Measurements from ENCODE around the gene CTIF.

The CTIF gene

DNA sequence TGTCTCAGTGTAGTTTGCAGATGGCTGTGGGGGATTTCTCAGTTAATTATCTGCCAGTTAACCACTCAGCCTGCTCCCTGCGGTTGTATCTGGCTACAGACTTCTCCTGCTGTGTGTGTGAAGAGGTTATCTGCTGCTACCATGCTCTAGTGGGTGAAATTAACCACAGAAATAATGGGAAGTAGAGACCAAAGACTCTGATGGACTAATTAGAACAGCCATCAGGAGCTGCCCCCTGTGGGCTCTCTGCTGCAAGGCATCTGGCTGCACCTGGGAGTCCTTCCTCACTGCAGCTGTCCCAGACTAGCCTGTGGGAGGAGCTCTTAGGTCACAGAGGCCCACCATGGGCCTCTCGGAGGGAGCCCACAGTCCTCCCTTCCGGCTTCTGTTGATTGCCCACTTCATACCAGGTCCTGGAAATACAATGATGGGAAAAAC lies 66.6 kb downstream of the CTIF start:
- DNase-seq: no peak

DNA sequence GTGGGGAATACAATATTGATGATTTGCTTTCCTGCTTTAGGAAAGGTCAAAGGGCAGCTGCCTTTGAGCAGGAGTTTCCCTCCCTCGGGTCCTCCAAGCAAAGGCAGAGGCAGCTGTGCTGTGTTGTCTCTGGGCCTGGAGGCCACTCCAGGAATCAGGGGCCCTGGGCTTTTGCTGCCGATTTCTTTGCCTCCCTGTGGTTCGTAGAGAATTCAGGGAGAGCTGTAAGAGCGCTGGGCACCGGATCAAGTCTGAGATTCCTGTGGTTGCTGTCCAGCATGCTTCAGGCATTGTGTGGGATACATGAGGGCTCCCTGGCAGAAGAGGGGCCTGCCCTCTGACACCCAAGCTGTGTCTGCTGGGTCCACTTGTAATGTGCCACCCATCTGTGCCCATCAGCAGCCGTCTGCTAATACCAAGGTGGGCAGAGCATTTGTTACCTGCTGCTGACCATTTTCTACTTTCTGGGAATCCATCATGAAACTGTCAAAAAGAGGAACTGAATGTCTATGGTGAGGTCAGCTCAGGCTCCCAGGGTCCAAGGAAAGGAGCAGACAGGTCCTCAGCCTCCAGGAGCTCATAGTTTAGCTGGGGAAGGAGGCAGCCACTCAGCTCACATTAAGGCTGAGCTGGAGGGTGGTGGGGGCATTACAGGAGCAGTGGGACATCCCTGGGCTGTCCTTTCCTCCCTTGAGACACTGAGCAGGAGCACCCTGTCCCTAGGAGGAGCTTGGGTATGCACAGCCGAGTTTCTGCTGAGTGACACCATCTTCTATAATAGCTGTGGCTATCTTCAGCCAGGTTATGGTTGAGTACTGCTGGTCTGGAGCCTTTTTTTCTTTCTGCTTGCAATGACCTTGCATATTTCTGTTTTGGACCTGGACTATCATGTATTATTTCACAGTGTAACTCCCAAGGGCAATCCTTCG lies 68.5 kb downstream of the CTIF start:
- DNase-seq: no peak

DNA sequence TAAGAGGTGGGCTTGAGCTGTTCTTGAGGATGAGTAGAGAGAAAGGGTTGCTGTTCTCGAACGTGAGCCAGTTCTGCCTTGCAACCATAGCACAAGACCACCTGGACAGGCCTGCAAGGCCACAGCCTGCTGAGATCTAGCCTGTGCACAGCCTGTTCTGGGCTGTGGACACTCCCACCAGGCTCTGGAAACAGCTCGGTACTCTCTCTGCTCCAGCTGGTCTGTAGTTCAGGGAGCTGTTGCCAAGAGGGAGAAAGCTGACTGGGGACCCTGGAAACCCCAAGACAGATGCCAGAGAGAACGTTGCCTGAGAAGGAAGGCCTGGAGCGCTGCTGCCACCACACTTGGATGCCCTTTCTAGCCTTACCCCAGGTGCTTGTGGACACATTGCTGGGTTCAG lies 69.8 kb downstream of the CTIF start:
- DNase-seq: no peak

DNA sequence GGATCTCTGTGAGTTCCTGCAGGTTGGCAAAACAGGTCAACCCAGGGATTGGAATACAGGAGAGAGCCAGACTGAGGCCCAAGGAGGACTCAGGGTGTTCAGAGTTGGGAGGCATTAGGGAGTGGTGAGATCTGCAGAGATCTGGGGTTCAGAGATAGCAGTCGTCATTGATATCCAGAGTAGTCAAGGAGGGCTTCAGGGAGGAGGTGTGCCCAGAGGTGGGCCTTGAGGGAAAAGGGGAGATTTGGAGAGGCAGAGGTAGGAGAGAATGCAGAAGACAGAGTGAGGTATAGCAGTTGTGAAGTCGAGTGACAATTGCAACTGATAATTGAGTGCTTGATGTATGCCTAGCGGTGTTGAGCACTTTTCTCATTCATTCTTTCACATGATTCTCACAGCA lies 70.3 kb downstream of the CTIF start:
- DNase-seq: no peak

DNA sequence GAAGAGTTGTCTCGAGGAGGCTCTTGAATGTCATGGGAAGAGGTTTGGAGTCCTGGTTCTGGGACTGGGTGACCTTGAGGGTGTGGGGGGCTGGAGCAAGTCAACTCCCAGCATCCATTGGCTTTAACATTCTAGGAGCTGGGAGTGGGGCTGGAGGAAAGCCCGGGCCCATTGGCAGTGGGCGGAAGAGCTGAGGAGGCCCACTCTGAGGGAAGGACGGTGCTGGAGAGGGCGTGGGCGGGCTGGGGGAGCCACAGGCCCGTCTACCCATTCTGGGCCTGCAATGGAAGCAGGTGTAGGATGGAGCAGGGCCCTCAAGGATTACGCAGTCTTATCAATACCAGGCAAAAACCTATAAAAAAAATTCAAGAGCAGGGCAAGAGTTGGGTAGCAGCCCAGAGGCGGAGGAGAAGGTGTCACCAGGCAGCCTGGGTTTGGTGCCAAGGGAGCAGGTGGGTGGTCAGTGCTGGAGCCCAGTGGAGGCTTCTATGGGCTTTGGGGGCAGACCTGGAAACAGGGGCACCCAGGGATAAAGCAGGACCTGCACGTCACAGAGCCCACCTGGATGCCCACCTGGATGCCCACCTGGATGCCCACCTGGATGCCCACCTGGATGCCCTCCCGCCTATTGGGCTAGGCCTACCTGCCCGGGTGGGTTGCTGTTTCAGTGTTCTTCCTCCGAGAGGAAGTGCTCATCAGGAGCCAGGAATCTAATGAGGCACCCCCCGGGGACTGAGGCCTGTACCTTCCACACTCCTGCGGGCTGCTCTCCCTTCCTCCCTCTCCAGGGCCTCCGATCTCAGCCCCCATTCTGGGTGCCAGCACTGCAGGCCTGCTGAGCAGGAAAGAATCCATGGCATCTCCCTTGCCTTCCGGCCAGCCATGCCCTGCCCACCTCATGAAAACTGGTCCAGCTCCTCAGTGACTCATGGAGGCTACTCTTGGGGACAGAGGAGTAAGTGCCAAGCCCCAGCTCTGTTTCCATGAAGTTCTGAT lies 71.3 kb downstream of the CTIF start:
- no peak for DNase-seq

DNA sequence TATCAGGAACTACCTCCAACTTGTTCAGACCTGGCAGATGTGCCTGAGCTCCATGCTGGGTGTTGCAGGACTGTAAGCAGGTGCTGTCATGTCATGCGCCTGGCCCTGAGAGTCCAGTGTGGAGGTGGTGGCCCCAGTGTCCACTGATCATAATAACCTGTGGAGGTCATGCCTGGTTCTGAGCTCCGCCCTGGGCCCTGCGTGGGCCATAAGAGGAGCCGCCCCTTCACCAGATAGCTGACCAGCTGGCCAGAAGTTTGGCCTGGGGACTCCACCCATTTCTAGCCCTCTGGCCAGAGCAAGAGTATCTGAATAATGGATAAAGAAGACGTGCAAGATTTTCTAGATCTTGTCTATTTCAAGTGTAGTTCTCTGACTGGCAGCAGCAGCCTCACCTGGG lies 72.4 kb downstream of the CTIF start:
- no peak for DNase-seq

DNA sequence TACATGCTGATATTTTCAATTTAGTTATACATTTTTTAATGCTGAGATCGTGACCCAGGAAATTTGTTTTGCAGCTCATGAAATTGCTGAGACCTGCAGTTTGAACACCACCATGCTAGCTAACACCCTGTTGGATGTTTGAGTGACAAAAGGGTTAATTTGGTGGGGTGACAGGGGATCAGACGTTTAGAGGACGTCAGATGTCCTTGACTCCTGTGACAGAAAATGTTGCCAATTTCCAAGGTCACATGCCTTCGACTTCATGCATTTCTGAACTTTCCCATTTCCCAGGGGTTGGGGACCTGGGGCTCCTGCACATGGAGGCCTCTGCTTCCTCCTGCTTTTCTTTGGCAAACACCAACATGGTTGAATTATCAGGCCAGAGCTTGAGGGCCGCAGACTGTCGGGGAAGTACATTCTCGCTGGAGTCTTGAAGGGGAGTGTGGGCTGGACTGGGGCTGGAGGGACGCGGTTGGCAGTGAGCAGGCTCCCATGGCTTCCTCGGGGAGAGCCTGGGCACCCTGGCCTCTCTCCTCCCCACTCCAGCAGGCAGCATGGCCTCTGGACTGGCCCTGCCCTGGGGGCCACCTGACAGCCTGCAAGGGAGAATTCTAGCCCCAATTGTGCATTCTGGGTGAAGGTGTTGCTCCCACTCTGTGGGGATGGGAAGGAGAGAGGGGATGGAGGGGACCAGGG lies 73.1 kb downstream of the CTIF start:
- no peak for DNase-seq

DNA sequence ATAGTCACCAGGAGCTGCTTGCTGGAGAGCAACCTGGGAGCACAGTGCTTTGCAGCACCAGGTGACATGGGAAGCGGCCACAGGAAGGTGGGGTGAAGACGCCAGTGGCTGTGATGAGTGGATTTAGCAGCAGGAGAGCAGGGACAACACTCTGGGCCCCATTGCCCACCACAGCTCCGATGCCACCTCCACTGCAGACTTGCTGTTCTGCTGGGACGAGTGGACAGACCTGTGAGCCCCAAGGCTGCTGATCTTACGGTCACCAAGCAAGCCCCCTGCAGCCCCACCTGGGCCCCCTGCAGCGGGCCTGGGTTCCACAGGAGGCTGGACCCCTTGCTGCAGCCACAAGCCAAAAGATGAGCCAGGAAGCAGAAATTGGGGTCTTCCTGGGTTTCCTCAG lies 73.7 kb downstream of the CTIF start:
- no peak for DNase-seq

DNA sequence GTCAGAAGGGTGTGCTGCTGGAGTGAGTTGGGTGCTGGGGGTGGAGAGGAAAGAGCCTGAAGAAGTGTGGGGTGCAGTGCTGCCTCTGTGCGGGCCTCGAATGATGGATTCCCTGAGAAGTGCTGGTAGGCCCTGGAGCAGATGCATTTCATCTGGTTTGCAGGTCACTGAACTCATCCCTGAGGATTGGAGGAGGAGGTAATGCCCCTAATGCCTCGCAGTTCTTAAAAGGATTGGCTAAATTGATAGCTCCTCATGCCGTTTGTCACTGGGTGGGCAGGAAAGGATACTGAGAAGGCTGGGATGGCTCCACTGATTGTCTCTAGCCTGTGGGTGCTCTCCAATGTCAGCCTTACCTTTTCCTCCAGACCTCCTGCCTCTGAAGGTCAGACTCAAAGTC lies 74.1 kb downstream of the CTIF start:
- no peak for DNase-seq

DNA sequence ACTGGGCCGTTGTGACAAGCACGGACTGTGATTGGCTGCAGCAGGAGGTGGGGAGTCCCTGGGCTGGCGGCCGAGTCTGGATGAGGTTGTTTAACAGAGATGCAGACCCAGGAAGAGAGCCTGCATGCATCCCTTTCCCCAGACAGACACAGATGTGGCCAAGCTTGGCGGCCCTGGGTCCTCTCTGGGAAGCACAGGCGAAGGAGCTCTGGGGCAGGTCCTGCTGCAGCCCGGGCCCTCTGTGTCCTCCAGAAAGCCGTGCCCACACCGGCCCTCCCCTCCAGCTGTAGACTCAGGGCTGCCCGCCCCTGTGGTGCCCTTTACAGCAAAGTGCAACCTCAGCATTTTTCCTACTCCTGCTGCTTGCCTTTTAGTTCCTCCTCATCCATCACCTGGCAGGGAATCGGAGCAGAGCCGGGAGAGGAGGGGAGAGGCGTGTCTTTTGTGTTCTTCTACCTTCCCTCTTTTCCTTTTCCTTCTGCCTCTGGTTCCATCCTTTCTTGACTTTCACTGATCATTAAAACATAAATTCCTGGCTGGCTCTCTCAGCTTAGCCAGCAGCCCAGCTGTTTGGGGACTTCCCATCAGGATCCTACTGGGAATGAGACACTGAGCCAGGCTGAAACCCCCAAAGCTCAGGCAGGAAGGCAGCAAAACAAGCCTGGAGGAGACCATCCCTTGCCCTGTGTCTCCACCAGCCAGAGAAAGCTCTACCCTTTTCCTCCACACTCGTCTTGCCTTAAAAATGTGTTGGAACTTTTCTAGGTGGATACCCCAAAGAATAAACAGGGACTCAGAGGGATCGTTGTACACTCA lies 75.0 kb downstream of the CTIF start:
- DNase-seq: no peak

DNA sequence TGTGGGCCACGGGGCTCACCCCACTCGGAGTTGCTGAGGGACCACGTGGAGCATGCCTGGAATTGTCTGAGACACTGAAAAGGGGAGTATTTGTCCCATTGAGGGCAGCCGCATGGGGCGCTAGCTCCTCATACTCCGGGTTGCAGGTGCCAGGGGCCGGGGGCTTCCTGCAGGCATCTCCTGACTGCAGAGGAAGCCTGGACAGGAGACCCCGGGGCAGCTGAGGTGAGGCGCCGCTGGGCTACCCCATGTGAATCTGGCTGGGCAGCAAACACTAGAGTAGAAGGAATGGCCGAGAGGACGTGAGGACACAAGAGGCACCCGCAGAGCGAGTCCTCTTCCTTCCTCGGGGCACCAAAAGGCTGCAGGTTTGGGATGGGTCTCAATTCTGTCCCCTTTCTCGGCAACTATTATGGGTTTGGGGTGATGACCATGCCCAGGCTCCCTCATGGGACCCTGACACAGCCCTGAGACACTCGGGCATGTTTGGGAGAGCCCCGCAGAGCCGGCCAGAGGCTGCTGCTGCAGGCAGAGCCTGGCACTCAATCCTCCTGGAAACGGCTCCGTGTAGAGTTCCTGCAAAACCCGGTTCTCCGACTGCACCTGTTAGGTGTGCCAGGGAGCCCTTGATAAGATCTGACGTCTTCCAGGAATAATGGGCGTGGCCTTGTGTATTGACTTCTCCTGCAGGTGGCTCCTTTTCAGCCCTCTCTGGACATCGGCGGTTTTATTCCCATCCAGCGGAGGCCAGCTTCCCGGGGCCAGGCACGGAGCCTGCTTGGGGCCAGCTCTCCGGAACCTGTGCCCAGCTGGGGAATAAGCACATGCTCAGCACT lies 77.0 kb downstream of the CTIF start:
- DNase-seq: no peak

DNA sequence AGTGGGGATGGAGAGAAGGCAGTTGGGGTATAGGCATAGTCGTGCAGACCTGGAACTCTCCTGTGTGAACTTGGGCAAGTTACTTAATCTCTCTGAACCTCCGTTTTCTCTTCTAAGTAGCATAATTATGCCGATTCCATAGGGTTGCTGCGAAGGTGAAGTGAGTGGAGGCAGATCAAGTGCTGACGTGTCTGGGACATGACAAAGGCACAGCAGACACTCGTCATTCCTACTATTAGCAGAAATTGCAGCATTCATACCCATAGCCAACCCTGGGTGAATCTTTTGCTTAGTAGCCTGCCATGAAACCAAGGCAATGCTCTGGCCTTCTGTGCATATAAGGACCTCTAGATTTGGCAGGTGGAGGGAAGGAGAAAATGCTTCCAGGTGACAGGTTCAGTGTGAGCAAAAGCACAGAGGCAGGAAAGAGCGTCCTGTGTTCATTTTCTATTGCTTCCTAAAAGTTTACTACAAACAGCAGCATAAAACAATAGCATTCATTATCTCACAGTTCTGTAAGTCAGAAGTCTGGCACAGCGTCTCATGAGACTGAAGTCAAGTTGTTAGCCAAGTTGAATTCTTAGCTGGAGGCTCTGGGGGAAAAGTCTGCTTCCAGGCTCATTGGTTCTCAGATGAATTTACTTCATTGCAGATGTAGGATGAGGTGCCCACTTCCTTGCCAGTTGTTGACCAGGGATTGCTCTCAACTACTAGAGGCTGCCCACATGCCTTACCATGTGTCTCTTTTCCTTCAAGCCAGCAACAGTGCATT lies 77.8 kb downstream of the CTIF start:
- DNase-seq: no peak

DNA sequence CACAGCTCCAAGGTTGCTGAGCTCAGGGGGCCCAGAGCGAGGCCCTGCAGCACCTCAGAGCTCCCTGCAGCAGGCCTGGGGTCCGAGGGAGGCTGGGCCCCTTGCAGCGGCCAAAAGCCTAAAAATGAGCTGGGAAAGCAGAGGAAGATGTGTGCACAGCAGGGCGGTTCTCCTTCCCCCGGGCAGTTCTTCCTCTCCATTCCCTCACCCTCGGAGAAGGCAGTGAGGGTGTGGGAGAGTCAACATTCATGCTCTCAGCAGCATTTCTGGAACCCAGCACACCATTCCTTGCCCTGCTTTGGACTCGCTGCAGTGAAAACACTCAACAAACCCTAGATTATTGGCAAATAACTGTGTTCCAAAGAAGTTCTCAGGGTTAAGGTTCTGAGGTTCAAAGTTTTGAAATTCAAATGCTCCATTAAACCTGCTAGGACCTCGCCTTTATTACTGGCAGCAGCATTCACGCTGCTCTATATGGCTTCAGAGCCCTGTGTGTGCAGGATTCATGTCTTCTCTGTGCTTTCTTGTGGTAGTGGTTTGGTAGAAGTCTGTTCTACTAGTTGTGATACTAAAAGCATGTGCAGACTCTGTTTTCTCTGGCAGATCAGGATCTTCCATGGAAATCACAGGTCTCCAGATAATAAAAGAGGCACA lies 79.1 kb downstream of the CTIF start:
- no peak for DNase-seq

DNA sequence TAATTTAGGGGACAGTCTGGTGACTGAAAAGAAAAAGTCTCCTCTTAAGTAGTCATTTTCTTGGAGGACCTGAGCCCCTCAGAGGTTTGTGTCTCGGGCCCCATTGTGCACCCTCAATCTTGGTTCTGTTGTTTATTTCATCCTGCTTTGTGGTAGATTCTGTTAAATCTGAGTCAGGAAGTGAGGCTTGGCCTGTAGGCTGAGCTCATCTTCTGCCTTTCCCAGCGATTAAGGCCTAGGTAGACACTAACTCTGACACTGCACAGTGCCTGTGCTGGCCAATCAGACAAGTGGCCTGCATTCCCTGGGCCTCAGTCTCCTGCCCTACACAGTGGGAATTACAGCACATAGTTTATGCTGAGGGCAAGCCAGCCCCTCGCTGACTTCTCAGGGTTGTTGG lies 80.2 kb downstream of the CTIF start:
- no peak for DNase-seq

DNA sequence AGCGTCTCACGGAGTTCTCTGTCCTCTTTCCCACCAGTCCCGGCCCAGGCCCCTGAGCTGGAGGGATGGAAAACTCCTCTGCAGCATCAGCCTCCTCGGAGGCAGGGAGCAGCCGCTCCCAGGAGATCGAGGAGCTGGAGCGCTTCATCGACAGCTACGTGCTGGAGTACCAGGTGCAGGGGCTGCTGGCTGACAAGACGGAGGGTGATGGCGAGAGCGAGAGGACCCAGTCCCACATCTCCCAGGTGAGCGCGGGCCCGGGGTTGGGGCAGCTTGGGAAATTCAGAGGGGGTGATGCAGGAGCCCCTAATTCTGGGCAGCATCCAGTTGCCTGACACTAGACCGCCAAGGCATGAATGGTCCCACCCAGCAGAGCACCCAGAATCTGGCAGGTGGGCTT lies 80.7 kb downstream of the CTIF start:
- no peak for DNase-seq

DNA sequence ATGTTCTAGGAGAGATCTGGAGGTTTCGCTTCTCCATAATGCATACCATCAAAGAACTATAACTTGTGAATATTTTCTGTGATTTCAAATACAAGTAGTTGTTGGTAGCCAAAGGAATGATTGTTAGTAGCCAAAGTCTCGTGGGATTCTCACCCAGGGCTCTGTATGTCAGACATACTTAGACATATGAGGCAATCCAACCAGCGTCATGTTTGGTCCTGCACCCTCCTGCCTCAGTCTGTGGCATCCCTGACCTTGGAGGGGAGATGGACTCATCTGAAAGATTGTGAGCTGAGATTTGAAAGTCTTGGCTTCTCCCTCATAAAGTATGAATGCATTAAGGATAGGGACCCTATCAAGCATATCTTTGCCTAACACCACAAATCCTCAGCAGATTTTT lies 81.2 kb downstream of the CTIF start:
- no peak for DNase-seq

DNA sequence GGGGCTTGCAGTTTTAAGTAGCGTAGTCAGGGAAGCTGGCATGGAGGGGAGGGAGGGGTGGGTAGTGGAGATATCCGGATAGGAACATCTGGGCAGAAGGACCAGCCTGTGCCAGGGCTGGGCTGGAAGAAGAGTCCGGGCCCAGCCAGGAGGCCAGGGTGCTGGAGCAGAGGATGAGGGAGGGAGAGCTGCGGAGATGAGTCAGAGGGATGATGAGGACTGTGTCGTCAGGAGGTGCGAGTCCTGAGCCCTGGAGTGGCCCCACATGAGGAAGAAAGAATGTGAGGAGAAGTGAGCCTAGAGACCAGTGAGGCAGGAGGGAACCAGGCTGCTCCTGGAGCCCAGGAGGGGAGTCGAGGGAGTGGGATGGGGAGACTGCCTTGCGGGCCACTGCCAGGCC lies 82.4 kb downstream of the CTIF start:
- no peak for DNase-seq

DNA sequence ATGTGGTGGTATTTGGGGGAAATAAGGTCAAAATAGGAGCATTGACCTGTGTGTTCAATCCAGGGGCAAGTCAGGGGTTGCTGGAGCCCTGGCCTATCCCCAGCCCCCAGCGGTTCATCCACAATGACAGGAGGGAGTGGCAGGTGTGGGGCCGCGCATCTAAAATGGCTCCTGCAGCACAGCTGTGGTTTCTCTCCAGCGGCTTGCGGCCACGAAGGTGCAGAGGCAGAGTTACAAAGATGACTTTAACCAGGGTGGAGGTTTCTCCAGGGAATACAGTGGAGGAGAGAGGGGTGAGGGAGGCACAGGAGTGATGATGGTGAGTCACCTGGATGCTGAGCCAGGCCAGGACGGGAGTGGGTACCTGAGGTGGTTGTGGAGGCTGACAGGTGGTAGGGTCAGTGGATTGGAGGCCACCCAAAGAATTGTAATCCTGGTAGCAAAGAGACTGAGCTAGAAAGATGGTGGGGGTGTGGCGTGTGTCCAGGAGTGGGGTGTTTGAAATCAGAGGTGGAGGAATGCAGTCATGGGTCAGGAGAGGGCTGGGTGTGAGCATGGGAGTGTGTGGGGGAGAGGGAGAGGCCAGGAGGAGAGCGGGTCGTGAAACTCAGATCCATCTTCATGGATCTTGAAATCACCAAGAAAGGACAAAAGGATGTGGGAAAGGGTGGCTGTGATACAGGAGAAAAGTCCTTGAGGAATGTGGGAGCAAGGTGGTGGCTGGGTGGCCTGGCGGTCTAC lies 83.2 kb downstream of the CTIF start:
- no peak for DNase-seq

DNA sequence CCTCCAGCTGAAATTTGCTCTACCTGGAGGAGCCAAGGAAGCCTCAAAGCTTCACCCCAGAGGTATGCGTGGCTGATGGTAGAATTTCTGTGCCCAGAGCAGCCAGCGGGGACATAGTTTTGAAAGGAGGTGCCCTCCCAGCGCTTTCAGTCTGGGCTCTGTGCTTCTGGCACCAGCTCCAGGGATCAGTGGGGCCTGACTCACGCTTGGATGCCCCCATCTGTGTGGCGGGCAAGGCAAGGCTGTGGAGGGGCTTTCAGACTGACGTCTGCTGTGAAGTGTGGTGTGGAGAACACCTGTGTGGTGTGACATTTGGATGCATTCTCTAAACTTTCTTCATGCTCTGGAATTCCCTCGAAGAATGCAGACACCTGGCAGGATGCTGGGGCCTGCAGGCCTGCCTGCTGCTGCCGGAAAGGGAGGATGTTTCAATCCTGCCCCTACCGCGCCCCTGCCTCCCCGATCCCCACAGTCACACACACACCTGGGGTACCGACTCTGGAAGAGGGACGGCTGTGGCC lies 84.1 kb downstream of the CTIF start:
- no peak for DNase-seq
